Frontal cortex (tissue), 4 donors: ENCODE results near the gene OTOG. TPM values are rescaled to one million over a fixed set of nuclear protein-coding genes. Genes with fewer than 3 reads are reported as not detected.

Experiments used
- DNase-seq, 2 donors: peaks; one replicate each; pipeline ENCODE4 v3.0.0; 2012; ENCODE audit warnings: low spot score in 2 of 2
- FAIRE-seq: peaks from 2 replicates; lab custom pipeline; 2012; peaks lifted over from hg19 to GRCh38; lab: Jason Lieb, UNC
- total RNA-seq: library from RNA; depleted of rRNA; stranded (reverse); fragments of >200 nt; gene quantifications from one replicate; pipeline ENCODE4 v1.2.3, GENCODE V29; 2014
- donor health status: control.
- donor health status: control.
- donor health status: control.

OTOG gene
- total RNA-seq, 1 donor from 2014 or later: under 0.01 TPM

GRCh38 chr11:17516551-17517150 is 30.4 kb upstream of the OTOG start:
- FAIRE-seq (peak; percentile 55), DNase-seq (peak in 1 of 2 donors; percentile 56)

- FAIRE-seq (no peak), DNase-seq (no peak)
Measured at GRCh38 chr11:17517186-17517585, 29.9 kb upstream of the OTOG start.

- FAIRE-seq: no peak
- no peak for DNase-seq
Measured at GRCh38 chr11:17518366-17518765, 28.7 kb upstream of the OTOG start.

GRCh38 chr11:17519061-17519885 is 27.8 kb upstream of the OTOG start:
- DNase-seq: peak; percentile 35 to 37

GRCh38 chr11:17521106-17521900 is 25.8 kb upstream of the OTOG start:
- no peak for DNase-seq
- FAIRE-seq: no peak

More at GRCh38 chr11:17519061-17519885, 27.8 kb upstream of the OTOG start:
- no peak for FAIRE-seq

- DNase-seq (no peak), FAIRE-seq (no peak)
Measured at GRCh38 chr11:17522655-17523054, 24.4 kb upstream of the OTOG start.

GRCh38 chr11:17524221-17524620 is 22.8 kb upstream of the OTOG start:
- no peak for DNase-seq
- FAIRE-seq: no peak

GRCh38 chr11:17525570-17525969 is 21.5 kb upstream of the OTOG start:
- no peak for FAIRE-seq
- DNase-seq: no peak

GRCh38 chr11:17526326-17526725 is 20.7 kb upstream of the OTOG start:
- DNase-seq: no peak
- FAIRE-seq: no peak

- no peak for FAIRE-seq
- DNase-seq: no peak
Measured at GRCh38 chr11:17526931-17527627, 20.0 kb upstream of the OTOG start.

- DNase-seq: no peak
- no peak for FAIRE-seq
Measured at GRCh38 chr11:17527628-17527995, 19.4 kb upstream of the OTOG start.

- no peak for FAIRE-seq
- peak; percentile 61 to 75 for DNase-seq
Measured at GRCh38 chr11:17528181-17528691, 18.8 kb upstream of the OTOG start.

GRCh38 chr11:17528906-17529843 is 17.9 kb upstream of the OTOG start:
- no peak for DNase-seq
- no peak for FAIRE-seq

- FAIRE-seq: no peak
- DNase-seq: peak in 1 of 2 donors; percentile 36
Measured at GRCh38 chr11:17529844-17530185, 17.2 kb upstream of the OTOG start.

- FAIRE-seq: no peak
Measured at GRCh38 chr11:17531071-17531600, 15.9 kb upstream of the OTOG start.

GRCh38 chr11:17531636-17532113 is 15.4 kb upstream of the OTOG start:
- DNase-seq: peak in 1 of 2 donors; percentile 50
- FAIRE-seq: no peak

More at GRCh38 chr11:17531071-17531600, 15.9 kb upstream of the OTOG start:
- DNase-seq: no peak

- DNase-seq (no peak), FAIRE-seq (no peak)
Measured at GRCh38 chr11:17532784-17533183, 14.3 kb upstream of the OTOG start.

- FAIRE-seq: no peak
- no peak for DNase-seq
Measured at GRCh38 chr11:17533341-17533740, 13.7 kb upstream of the OTOG start.
